Astrocyte (in vitro differentiated cells and primary cell): ENCODE results near the gene PDE11A. TPM values are rescaled to one million over a fixed set of nuclear protein-coding genes. Genes with fewer than 3 reads are reported as not detected.

Source experiments
- DNase-seq: peaks from one replicate; pipeline ENCODE4 v3.0.0-alpha.2; 2010; ENCODE audit warnings: low read depth
- FAIRE-seq: peaks from 2 replicates; lab custom pipeline; 2011; peaks lifted over from hg19 to GRCh38; lab: Jason Lieb, UNC
- H2AFZ ChIP-seq: 2 replicates; pipeline ENCODE4 v1.6.0; 2012; ENCODE audit warnings: low read depth, low read length, inconsistent platforms
- H3K27ac ChIP-seq: 2 replicates; pipeline ENCODE4 v1.5.1; 2011; ENCODE audit warnings: low read depth, low read length, inconsistent platforms
- H3K27me3 ChIP-seq: 2 replicates; pipeline ENCODE4 v1.6.0; 2011; ENCODE audit warnings: low read length, inconsistent platforms; ENCODE audit not compliant: insufficient read depth
- H3K36me3 ChIP-seq: 2 replicates; pipeline ENCODE4 v1.5.1; 2011; ENCODE audit warnings: low read length, inconsistent platforms; ENCODE audit not compliant: insufficient read depth
- H3K4me1 ChIP-seq: 2 replicates; pipeline ENCODE4 v1.5.1; 2011; ENCODE audit warnings: low read length, inconsistent platforms; ENCODE audit not compliant: insufficient read depth
- H3K4me2 ChIP-seq: 2 replicates; pipeline ENCODE4 v1.6.0; 2012; ENCODE audit warnings: low read length, inconsistent platforms
- H3K4me3 ChIP-seq: 2 replicates; pipeline ENCODE4 v1.5.1; 2011; ENCODE audit warnings: low read depth, mild to moderate bottlenecking, low read length, inconsistent platforms; ENCODE audit not compliant: insufficient read depth
- H3K79me2 ChIP-seq: 2 replicates; pipeline ENCODE4 v1.6.0; 2012; ENCODE audit warnings: mild to moderate bottlenecking, low read length, inconsistent platforms; ENCODE audit not compliant: insufficient read depth
- H3K9ac ChIP-seq: 2 replicates; pipeline ENCODE4 v1.6.0; 2012; ENCODE audit warnings: mild to moderate bottlenecking, low read length, inconsistent platforms
- H3K9me3 ChIP-seq: 2 replicates; pipeline ENCODE4 v1.5.1; 2012; ENCODE audit warnings: low read depth, mild to moderate bottlenecking, low read length, inconsistent platforms; ENCODE audit not compliant: insufficient read depth
- H4K20me1 ChIP-seq: 2 replicates; pipeline ENCODE4 v1.6.0; 2012; ENCODE audit warnings: low read length, inconsistent platforms; ENCODE audit not compliant: insufficient read depth
- H3K27ac Mint-ChIP-seq: one replicate; pipeline ENCODE4 v1.8.0; 2021; ENCODE audit warnings: mild to moderate bottlenecking, mixed read lengths; ENCODE audit not compliant: unreplicated experiment
- H3K27me3 Mint-ChIP-seq: one replicate; pipeline ENCODE4 v1.8.0; 2021; ENCODE audit warnings: low read depth, mixed read lengths; ENCODE audit not compliant: unreplicated experiment
- H3K36me3 Mint-ChIP-seq: one replicate; pipeline ENCODE4 v1.8.0; 2021; ENCODE audit warnings: low read depth, mixed read lengths; ENCODE audit not compliant: unreplicated experiment
- H3K4me1 Mint-ChIP-seq: one replicate; pipeline ENCODE4 v1.8.0; 2021; ENCODE audit warnings: low read depth, mixed read lengths; ENCODE audit not compliant: unreplicated experiment
- H3K4me3 Mint-ChIP-seq: one replicate; pipeline ENCODE4 v1.8.0; 2021; ENCODE audit warnings: mild to moderate bottlenecking, moderate library complexity, mixed read lengths; ENCODE audit not compliant: unreplicated experiment
- H3K9me3 Mint-ChIP-seq: one replicate; pipeline ENCODE4 v1.8.0; 2021; ENCODE audit warnings: mild to moderate bottlenecking, mixed read lengths; ENCODE audit not compliant: unreplicated experiment
- EZH2 ChIP-seq: IDR thresholded peaks from 2 replicates; pipeline ENCODE4 v1.6.1; 2012; ENCODE audit warnings: mild to moderate bottlenecking, low read length, inconsistent platforms; ENCODE audit not compliant: insufficient read depth
- total RNA-seq: library from RNA; stranded (reverse); gene quantifications from 2 replicates; pipeline ENCODE4 v1.2.1, GENCODE V29; 2021
- TF ChIP-seq, protein P1 (sequence below): IDR thresholded peaks from 2 replicates; pipeline ENCODE4 v1.5.1; 2011; ENCODE audit warnings: low read depth, mild to moderate bottlenecking, inconsistent platforms, low read length, moderate library complexity; ENCODE audit not compliant: insufficient read depth

PDE11A gene
- total RNA-seq, 1 donor from 2014 or later, result 0.45 TPM

DNA sequence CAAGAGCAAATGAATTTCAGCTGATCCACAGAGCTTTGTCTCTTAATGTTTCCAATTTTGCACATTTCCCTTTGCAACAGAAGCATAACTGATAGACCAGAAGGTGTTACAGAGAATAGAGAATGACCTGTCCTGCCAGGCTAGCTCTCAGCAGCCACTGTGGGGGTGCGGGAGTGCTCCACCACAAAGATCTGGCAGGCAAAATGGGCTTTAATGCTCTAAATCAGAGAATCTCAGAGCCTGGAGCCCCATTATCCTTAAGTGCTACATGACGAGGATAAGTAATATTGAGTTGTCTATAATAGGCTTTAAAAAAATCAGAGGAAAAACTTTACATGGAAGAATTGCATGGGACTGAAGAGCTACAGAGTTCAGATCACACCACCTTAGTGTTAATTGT, 245.7 kb downstream of the PDE11A start:
- Histone ChIP-seq H3K4me2 (no peak overlapping the region), H3K9me3 (no peaks in the 10 kb centered on the region), H2AFZ (no peak overlapping the region), H3K4me1 (no peaks in the 10 kb centered on the region), H3K4me3 (no peak overlapping the region), H3K36me3 (no peaks in the 10 kb centered on the region), H4K20me1 (no peaks in the 10 kb centered on the region), H3K79me2 (no peaks in the 10 kb centered on the region), H3K9ac (no peak overlapping the region), H3K27me3 (no peaks in the 10 kb centered on the region), H3K27ac (no peak overlapping the region)
- FAIRE-seq (no peak), DNase-seq (no peak)
- Mint-ChIP-seq H3K4me3 (no peak overlapping the region), H3K27me3 (no peaks in the 10 kb centered on the region), H3K9me3 (no peaks in the 10 kb centered on the region), H3K4me1 (no peaks in the 10 kb centered on the region), H3K27ac (no peak overlapping the region), H3K36me3 (no peaks in the 10 kb centered on the region)
- no peak for TF ChIP-seq EZH2
- TF ChIP-seq, protein P1, sequence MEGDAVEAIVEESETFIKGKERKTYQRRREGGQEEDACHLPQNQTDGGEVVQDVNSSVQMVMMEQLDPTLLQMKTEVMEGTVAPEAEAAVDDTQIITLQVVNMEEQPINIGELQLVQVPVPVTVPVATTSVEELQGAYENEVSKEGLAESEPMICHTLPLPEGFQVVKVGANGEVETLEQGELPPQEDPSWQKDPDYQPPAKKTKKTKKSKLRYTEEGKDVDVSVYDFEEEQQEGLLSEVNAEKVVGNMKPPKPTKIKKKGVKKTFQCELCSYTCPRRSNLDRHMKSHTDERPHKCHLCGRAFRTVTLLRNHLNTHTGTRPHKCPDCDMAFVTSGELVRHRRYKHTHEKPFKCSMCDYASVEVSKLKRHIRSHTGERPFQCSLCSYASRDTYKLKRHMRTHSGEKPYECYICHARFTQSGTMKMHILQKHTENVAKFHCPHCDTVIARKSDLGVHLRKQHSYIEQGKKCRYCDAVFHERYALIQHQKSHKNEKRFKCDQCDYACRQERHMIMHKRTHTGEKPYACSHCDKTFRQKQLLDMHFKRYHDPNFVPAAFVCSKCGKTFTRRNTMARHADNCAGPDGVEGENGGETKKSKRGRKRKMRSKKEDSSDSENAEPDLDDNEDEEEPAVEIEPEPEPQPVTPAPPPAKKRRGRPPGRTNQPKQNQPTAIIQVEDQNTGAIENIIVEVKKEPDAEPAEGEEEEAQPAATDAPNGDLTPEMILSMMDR, result no peak

DNA sequence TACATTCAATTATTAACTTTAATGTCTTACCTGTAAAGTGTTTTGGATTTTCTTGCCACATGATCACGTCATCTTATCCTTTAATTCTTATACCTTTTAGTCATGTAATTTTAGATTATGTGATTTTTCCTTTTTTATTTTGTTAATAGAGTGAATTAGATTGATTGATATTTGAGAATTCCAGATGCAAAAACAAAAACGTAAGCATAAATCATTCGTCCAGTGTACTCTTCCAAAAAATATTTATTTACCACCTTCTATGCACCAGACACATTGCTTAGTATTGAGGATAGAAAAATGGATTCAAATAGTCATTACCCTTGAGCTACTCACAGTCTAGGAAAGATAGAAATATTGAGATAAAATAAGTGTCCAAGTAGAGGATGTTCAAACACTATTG, 249.6 kb downstream of the PDE11A start:
- H3K36me3 ChIP-seq, result no peaks in the 10 kb centered on the region
- no peaks in the 10 kb centered on the region for H3K9me3 ChIP-seq
- DNase-seq (no peak), FAIRE-seq (no peak)
- no peaks in the 10 kb centered on the region for H3K9me3 Mint-ChIP-seq
- H3K4me1 ChIP-seq, result no peaks in the 10 kb centered on the region
- H2AFZ ChIP-seq, result no peak overlapping the region
- H3K4me3 ChIP-seq, result no peak overlapping the region
- TF ChIP-seq, protein P1, result no peak
- TF ChIP-seq EZH2, result no peak
- H3K79me2 ChIP-seq, result no peaks in the 10 kb centered on the region
- H3K27me3 ChIP-seq, result no peaks in the 10 kb centered on the region
- H3K36me3 Mint-ChIP-seq, result no peaks in the 10 kb centered on the region
- no peaks in the 10 kb centered on the region for H3K4me1 Mint-ChIP-seq
- no peak overlapping the region for H3K27ac ChIP-seq
- H3K9ac ChIP-seq, result no peak overlapping the region
- no peak overlapping the region for H3K4me2 ChIP-seq
- no peak overlapping the region for H3K27ac Mint-ChIP-seq
- no peak overlapping the region for H3K4me3 Mint-ChIP-seq
- peaks cover 3% of the 10 kb centered on the region for H3K27me3 Mint-ChIP-seq
- H4K20me1 ChIP-seq, result no peaks in the 10 kb centered on the region

DNA sequence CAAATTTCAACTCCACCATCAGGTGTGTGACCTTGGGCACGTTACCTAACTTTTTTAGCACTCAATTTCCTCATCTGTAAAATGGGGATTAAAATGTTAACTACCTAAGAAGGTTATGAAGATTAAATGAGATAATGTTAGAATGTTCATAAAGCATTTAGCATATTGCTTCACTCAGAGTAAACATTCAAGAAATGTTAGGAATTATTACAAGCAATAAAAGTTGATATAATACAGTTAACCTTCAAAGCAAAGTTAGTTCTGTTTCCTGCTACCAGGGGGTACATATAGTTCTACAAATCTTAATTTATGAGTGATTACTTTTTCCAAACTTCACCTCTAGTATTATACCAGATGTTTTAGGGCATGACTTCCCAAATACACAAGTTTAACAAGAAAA, 254.2 kb downstream of the PDE11A start:
- H3K4me1 ChIP-seq, result no peaks in the 10 kb centered on the region
- H3K36me3 ChIP-seq, result no peaks in the 10 kb centered on the region
- no peak overlapping the region for H3K27ac Mint-ChIP-seq
- no peak overlapping the region for H3K4me3 ChIP-seq
- no peak overlapping the region for H3K9ac ChIP-seq
- H3K4me3 Mint-ChIP-seq, result no peak overlapping the region
- DNase-seq, result no peak
- no peaks in the 10 kb centered on the region for H3K27me3 ChIP-seq
- TF ChIP-seq EZH2, result no peak
- TF ChIP-seq, protein P1, result no peak
- no peaks in the 10 kb centered on the region for H3K9me3 Mint-ChIP-seq
- no peak overlapping the region for H2AFZ ChIP-seq
- peaks cover 3% of the 10 kb centered on the region for H3K27me3 Mint-ChIP-seq
- no peaks in the 10 kb centered on the region for H4K20me1 ChIP-seq
- H3K27ac ChIP-seq, result no peak overlapping the region
- no peaks in the 10 kb centered on the region for H3K79me2 ChIP-seq
- H3K4me2 ChIP-seq, result no peak overlapping the region
- H3K9me3 ChIP-seq, result no peaks in the 10 kb centered on the region
- H3K36me3 Mint-ChIP-seq, result no peaks in the 10 kb centered on the region
- no peak for FAIRE-seq
- no peaks in the 10 kb centered on the region for H3K4me1 Mint-ChIP-seq
